ENCODE results near the gene CFAP53.
A peak's percentile ranks its signal among the peaks of the same experiment; 100 is the strongest.

The CFAP53 gene

GRCh38 chr18:50209311-50209710 lies 57.0 kb downstream of the CFAP53 start:
- H3K27ac ChIP-seq (replicated peaks): no peak overlapping the region
- no peak overlapping the region for H3K4me3 ChIP-seq (replicated peaks; ENCODE audit: insufficient read depth, low read length)
- DNase-seq (ENCODE audit: low read depth in 1 of 2, low spot score in 1 of 2): no peak
- TF ChIP-seq GABPA (IDR thresholded peaks at IDR 0.05; ENCODE audit: low read depth): no peak
- no peak for TF ChIP-seq CTCF (IDR thresholded peaks at IDR 0.05; ENCODE audit: insufficient read depth, low read length)
- TF ChIP-seq, protein P1, sequence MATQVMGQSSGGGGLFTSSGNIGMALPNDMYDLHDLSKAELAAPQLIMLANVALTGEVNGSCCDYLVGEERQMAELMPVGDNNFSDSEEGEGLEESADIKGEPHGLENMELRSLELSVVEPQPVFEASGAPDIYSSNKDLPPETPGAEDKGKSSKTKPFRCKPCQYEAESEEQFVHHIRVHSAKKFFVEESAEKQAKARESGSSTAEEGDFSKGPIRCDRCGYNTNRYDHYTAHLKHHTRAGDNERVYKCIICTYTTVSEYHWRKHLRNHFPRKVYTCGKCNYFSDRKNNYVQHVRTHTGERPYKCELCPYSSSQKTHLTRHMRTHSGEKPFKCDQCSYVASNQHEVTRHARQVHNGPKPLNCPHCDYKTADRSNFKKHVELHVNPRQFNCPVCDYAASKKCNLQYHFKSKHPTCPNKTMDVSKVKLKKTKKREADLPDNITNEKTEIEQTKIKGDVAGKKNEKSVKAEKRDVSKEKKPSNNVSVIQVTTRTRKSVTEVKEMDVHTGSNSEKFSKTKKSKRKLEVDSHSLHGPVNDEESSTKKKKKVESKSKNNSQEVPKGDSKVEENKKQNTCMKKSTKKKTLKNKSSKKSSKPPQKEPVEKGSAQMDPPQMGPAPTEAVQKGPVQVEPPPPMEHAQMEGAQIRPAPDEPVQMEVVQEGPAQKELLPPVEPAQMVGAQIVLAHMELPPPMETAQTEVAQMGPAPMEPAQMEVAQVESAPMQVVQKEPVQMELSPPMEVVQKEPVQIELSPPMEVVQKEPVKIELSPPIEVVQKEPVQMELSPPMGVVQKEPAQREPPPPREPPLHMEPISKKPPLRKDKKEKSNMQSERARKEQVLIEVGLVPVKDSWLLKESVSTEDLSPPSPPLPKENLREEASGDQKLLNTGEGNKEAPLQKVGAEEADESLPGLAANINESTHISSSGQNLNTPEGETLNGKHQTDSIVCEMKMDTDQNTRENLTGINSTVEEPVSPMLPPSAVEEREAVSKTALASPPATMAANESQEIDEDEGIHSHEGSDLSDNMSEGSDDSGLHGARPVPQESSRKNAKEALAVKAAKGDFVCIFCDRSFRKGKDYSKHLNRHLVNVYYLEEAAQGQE (IDR thresholded peaks at IDR 0.05; ENCODE audit: insufficient replicate concordance, low read depth): no peak
- no peak for TF ChIP-seq POLR2AphosphoS5 (IDR thresholded peaks at IDR 0.05; ENCODE audit: low read depth)
- TF ChIP-seq SPI1 (IDR thresholded peaks at IDR 0.05; ENCODE audit: borderline replicate concordance, low read depth): no peak
- H3K27me3 ChIP-seq (ENCODE audit: insufficient read depth, poor library complexity, severe bottlenecking): peaks cover 8% of the 10 kb centered on the region

- Histone ChIP-seq H3K4me3 (replicated peaks; ENCODE audit: insufficient read depth, low read length) (no peak overlapping the region), H3K27ac (replicated peaks) (no peak overlapping the region), H3K27me3 (ENCODE audit: insufficient read depth, poor library complexity, severe bottlenecking) (peaks cover 17% of the 10 kb centered on the region)
- DNase-seq (ENCODE audit: low read depth in 1 of 2, low spot score in 1 of 2): no peak
- TF ChIP-seq CTCF (IDR thresholded peaks at IDR 0.05; ENCODE audit: insufficient read depth, low read length) (no peak), GABPA (IDR thresholded peaks at IDR 0.05; ENCODE audit: low read depth) (no peak), SPI1 (IDR thresholded peaks at IDR 0.05; ENCODE audit: borderline replicate concordance, low read depth) (no peak), POLR2AphosphoS5 (IDR thresholded peaks at IDR 0.05; ENCODE audit: low read depth) (no peak)
- TF ChIP-seq, protein P1 (IDR thresholded peaks at IDR 0.05; ENCODE audit: insufficient replicate concordance, low read depth): no peak
These were observed 58.6 kb downstream of the CFAP53 start for GRCh38 chr18:50207722-50208121.

DNA sequence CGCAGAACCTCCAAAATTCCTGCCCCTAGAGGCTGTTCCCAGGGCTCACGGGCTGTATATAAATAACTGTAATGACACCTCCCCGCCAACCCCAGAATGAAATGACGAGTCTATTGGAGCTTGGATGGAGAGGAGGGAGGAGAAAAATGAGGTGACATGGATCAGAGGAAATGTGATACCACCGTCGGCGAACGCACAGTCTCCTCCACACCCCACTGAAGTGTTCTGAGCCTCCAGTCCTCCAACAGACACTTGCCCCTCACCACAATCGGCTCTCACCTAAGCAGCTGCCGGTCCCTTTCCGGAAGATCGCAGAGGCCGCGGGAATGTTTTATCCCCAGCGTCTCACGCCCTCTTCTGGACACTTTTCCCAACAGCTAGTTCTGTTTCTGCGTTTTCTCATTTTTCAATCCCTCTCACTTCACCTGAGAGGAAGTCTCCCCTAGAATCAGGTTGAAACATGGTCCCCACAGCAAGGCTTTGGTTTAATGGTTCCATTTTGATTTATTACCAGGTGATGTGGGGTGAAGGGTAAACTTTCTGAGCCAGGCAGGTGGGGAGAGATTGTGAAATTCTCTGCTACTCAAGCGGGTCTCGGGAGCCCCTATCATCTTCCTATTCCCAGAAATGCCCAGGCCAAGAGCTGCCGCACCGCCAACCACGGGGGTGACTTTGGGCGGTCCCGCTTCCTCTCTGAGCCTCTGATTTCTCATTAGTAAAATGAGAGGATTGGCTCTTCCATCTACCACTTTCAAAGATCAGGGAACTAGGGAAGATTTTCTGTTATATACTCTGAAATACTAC lies 62.3 kb downstream of the CFAP53 start:
- TF ChIP-seq GABPA (IDR thresholded peaks at IDR 0.05; ENCODE audit: low read depth) (no peak), CTCF (IDR thresholded peaks at IDR 0.05; ENCODE audit: insufficient read depth, low read length) (peak; percentile 57), POLR2AphosphoS5 (IDR thresholded peaks at IDR 0.05; ENCODE audit: low read depth) (no peak)
- peaks cover 22% of the 10 kb centered on the region for H3K27me3 ChIP-seq (ENCODE audit: insufficient read depth, poor library complexity, severe bottlenecking)
- no peak overlapping the region for H3K27ac ChIP-seq (replicated peaks)
- DNase-seq (ENCODE audit: low read depth in 1 of 2, low spot score in 1 of 2): peak in 1 of 2 experiments; percentile 39
- no peak overlapping the region for H3K4me3 ChIP-seq (replicated peaks; ENCODE audit: insufficient read depth, low read length)
